ENCODE measurements around the gene SLC35B2.

SLC35B2 gene

GRCh38 chr6:44268095-44268628 lies 10.8 kb upstream of the SLC35B2 start:
- Histone ChIP-seq H3K4me1 (peaks cover 11% of the 10 kb centered on the region), H3K4me3 (no peak overlapping the region), H3K36me3 (replicated peaks) (no peaks in the 10 kb centered on the region), H3K9me3 (no peaks in the 10 kb centered on the region), H3K27me3 (ENCODE audit: low read depth) (peaks cover 7% of the 10 kb centered on the region)
- peak; percentile 69 to 75 for DNase-seq (ENCODE audit: low spot score in 2 of 2)
- in situ Hi-C loops (cut with MboI; ENCODE audit: low sequenced_read_pairs): loop anchor here (5.0 kb wide), 1 partner anchor 69 kb away; no protein-coding TSS in a partner anchor

GRCh38 chr6:44267252-44267651 lies 9.9 kb upstream of the SLC35B2 start:
- Histone ChIP-seq H3K4me3 (no peak overlapping the region), H3K36me3 (replicated peaks) (no peaks in the 10 kb centered on the region), H3K9me3 (no peaks in the 10 kb centered on the region), H3K4me1 (peaks cover 11% of the 10 kb centered on the region), H3K27me3 (ENCODE audit: low read depth) (peaks cover 7% of the 10 kb centered on the region)
- no peak for DNase-seq (ENCODE audit: low spot score in 2 of 2)
- in situ Hi-C loops (cut with MboI; ENCODE audit: low sequenced_read_pairs): loop anchor here (5.0 kb wide), 1 partner anchor 70 kb away; no protein-coding TSS in a partner anchor

- in situ Hi-C loops (cut with MboI; ENCODE audit: low sequenced_read_pairs): loop anchor here (5.0 kb wide), 1 partner anchor 71 kb away; no protein-coding TSS in a partner anchor
- Histone ChIP-seq H3K36me3 (replicated peaks) (no peaks in the 10 kb centered on the region), H3K9me3 (no peaks in the 10 kb centered on the region), H3K27me3 (ENCODE audit: low read depth) (peaks cover 7% of the 10 kb centered on the region), H3K4me1 (peaks cover 11% of the 10 kb centered on the region), H3K4me3 (no peak overlapping the region)
- no peak for DNase-seq (ENCODE audit: low spot score in 2 of 2)
These were observed 9.0 kb upstream of the SLC35B2 start for GRCh38 chr6:44266347-44266746.

GRCh38 chr6:44265722-44266233 lies 8.4 kb upstream of the SLC35B2 start:
- H3K9me3 ChIP-seq: no peaks in the 10 kb centered on the region
- DNase-seq (ENCODE audit: low spot score in 2 of 2): no peak
- peak overlapping the region; percentile 67 for H3K4me3 ChIP-seq
- peaks cover 7% of the 10 kb centered on the region for H3K27me3 ChIP-seq (ENCODE audit: low read depth)
- in situ Hi-C loops (cut with MboI; ENCODE audit: low sequenced_read_pairs): loop anchor here (5.0 kb wide), 1 partner anchor 72 kb away; no protein-coding TSS in a partner anchor
- H3K4me1 ChIP-seq: peaks cover 11% of the 10 kb centered on the region
- H3K36me3 ChIP-seq (replicated peaks): no peaks in the 10 kb centered on the region

- peaks cover 7% of the 10 kb centered on the region for H3K27me3 ChIP-seq (ENCODE audit: low read depth)
- H3K9me3 ChIP-seq: no peaks in the 10 kb centered on the region
- in situ Hi-C loops (cut with MboI; ENCODE audit: low sequenced_read_pairs): loop anchor here (5.0 kb wide), 1 partner anchor 72 kb away; no protein-coding TSS in a partner anchor
- no peaks in the 10 kb centered on the region for H3K36me3 ChIP-seq (replicated peaks)
- H3K4me1 ChIP-seq: peaks cover 11% of the 10 kb centered on the region
- peak within 1 kb of the TSS; percentile 67 for H3K4me3 ChIP-seq
- DNase-seq (ENCODE audit: low spot score in 2 of 2): peak; percentile 78 to 95
These were observed 7.8 kb upstream of the SLC35B2 start, which contains the start of gene NFKBIE for GRCh38 chr6:44265007-44265721. Gene NFKBIE, minus strand, starts transcription at chr6:44265551. Its CDS starts 205 bp downstream, at chr6:44265346.

- H3K36me3 ChIP-seq (replicated peaks): no peaks in the 10 kb centered on the region
- in situ Hi-C loops (cut with MboI; ENCODE audit: low sequenced_read_pairs): loop anchor here (5.0 kb wide), 1 partner anchor 73 kb away; no protein-coding TSS in a partner anchor
- no peak for DNase-seq (ENCODE audit: low spot score in 2 of 2)
- peak overlapping the region; percentile 67 for H3K4me3 ChIP-seq
- H3K4me1 ChIP-seq: peaks cover 11% of the 10 kb centered on the region
- peaks cover 2% of the 10 kb centered on the region; the same call in 1 of the 2 replicates for H3K27me3 ChIP-seq (ENCODE audit: low read depth)
- no peaks in the 10 kb centered on the region for H3K9me3 ChIP-seq
These were observed 7.1 kb upstream of the SLC35B2 start for GRCh38 chr6:44264154-44265006.

- no peak for DNase-seq (ENCODE audit: low spot score in 2 of 2)
- no peaks in the 10 kb centered on the region; the same call in 1 of the 2 replicates for H3K36me3 ChIP-seq (replicated peaks)
- H3K4me3 ChIP-seq: peak overlapping the region; percentile 67
- in situ Hi-C loops (cut with MboI; ENCODE audit: low sequenced_read_pairs): no loop called here
- no peaks in the 10 kb centered on the region for H3K9me3 ChIP-seq
- no peaks in the 10 kb centered on the region; the same call in 1 of the 2 replicates for H3K27me3 ChIP-seq (ENCODE audit: low read depth)
- peaks cover 11% of the 10 kb centered on the region for H3K4me1 ChIP-seq
These were observed 6.2 kb upstream of the SLC35B2 start for GRCh38 chr6:44263354-44264100.

GRCh38 chr6:44262467-44263353 lies 5.4 kb upstream of the SLC35B2 start:
- no peaks in the 10 kb centered on the region for H3K27me3 ChIP-seq (ENCODE audit: low read depth)
- DNase-seq (ENCODE audit: low spot score in 2 of 2): no peak
- no peak overlapping the region for H3K4me3 ChIP-seq
- peaks cover 12% of the 10 kb centered on the region for H3K4me1 ChIP-seq
- in situ Hi-C loops (cut with MboI; ENCODE audit: low sequenced_read_pairs): no loop called here
- no peaks in the 10 kb centered on the region; the same call in 1 of the 2 replicates for H3K36me3 ChIP-seq (replicated peaks)
- H3K9me3 ChIP-seq: no peaks in the 10 kb centered on the region

- no peaks in the 10 kb centered on the region for H3K27me3 ChIP-seq (ENCODE audit: low read depth)
- no peaks in the 10 kb centered on the region; the same call in none of the 2 replicates for H3K36me3 ChIP-seq (replicated peaks)
- no peak overlapping the region for H3K4me3 ChIP-seq
- peaks cover 14% of the 10 kb centered on the region for H3K4me1 ChIP-seq
- H3K9me3 ChIP-seq: no peaks in the 10 kb centered on the region
- DNase-seq (ENCODE audit: low spot score in 2 of 2): no peak
- in situ Hi-C loops (cut with MboI; ENCODE audit: low sequenced_read_pairs): no loop called here
These were observed 4.3 kb upstream of the SLC35B2 start for GRCh38 chr6:44261581-44261980.

- DNase-seq (ENCODE audit: low spot score in 2 of 2): no peak
- no peaks in the 10 kb centered on the region for H3K27me3 ChIP-seq (ENCODE audit: low read depth)
- no peaks in the 10 kb centered on the region for H3K9me3 ChIP-seq
- peaks cover 2% of the 10 kb centered on the region for H3K36me3 ChIP-seq (replicated peaks)
- no peak overlapping the region for H3K4me3 ChIP-seq
- peaks cover 19% of the 10 kb centered on the region for H3K4me1 ChIP-seq
- in situ Hi-C loops (cut with MboI; ENCODE audit: low sequenced_read_pairs): no loop called here
These were observed 3.3 kb upstream of the SLC35B2 start for GRCh38 chr6:44260451-44261297.

GRCh38 chr6:44260011-44260410 lies 2.7 kb upstream of the SLC35B2 start:
- peaks cover 17% of the 10 kb centered on the region for H3K4me1 ChIP-seq
- DNase-seq (ENCODE audit: low spot score in 2 of 2): no peak
- H3K36me3 ChIP-seq (replicated peaks): peaks cover 9% of the 10 kb centered on the region
- H3K9me3 ChIP-seq: no peaks in the 10 kb centered on the region
- H3K27me3 ChIP-seq (ENCODE audit: low read depth): no peaks in the 10 kb centered on the region
- in situ Hi-C loops (cut with MboI; ENCODE audit: low sequenced_read_pairs): no loop called here
- H3K4me3 ChIP-seq: no peak overlapping the region

All from HAP-1 (cell line).